GM12891 (cell line): Measurements from ENCODE around the gene WDFY2.

Source experiments
- PAX5 ChIP-seq: IDR thresholded peaks from 2 replicates; pipeline ENCODE4 v1.6.1; 2011; ENCODE audit warnings: low read length, moderate library complexity, mild to moderate bottlenecking; ENCODE audit not compliant: insufficient read depth, severe bottlenecking
- POLR2A ChIP-seq: IDR thresholded peaks from 2 replicates; pipeline ENCODE4 v1.6.1; 2011; ENCODE audit warnings: low read depth, low read length, control low read depth
- POLR2AphosphoS5 ChIP-seq: IDR thresholded peaks from 2 replicates; pipeline ENCODE4 v1.6.1; 2011; ENCODE audit warnings: low read depth, low read length, control low read depth
- POU2F2 ChIP-seq: IDR thresholded peaks from 2 replicates; pipeline ENCODE4 v1.6.1; 2011; ENCODE audit warnings: low read depth, mild to moderate bottlenecking, control low read depth, low read length, moderate library complexity
- SPI1 ChIP-seq: IDR thresholded peaks from 2 replicates; pipeline ENCODE4 v1.6.1; 2011; ENCODE audit warnings: low read depth, low read length, control low read depth
- TAF1 ChIP-seq: IDR thresholded peaks from 2 replicates; pipeline ENCODE4 v1.6.1; 2011; ENCODE audit warnings: low read depth, low read length, control low read depth

GRCh38 chr13:51728972-51729371 is 144.7 kb downstream of the WDFY2 start:
- TF ChIP-seq POLR2AphosphoS5 (no peak), POLR2A (no peak), PAX5 (no peak), TAF1 (no peak), SPI1 (no peak), POU2F2 (no peak)
